H1 (cell line): ENCODE measurements around the gene NUP205. TPM values are rescaled to one million over a fixed set of nuclear protein-coding genes. Genes with fewer than 3 reads are reported as not detected.

ENCODE experiments used
- CTCF ChIA-PET: fragments of 300-600 bp; sonication (Branson Sonifier 250); formaldehyde crosslinking; loops from one replicate; lab custom pipeline; 2021; ENCODE audit not compliant: partially characterized antibody; lab: Charles Lee
- POLR2A ChIA-PET: fragments of 300-600 bp; sonication (Branson Sonifier 250); formaldehyde crosslinking; loops from one replicate; lab custom pipeline; 2021; ENCODE audit warnings: inconsistent platforms; ENCODE audit not compliant: partially characterized antibody; lab: Charles Lee
- DNase-seq, 2 experiments: peaks; one replicate each; pipeline versions ENCODE4 v3.0.0 to v3.0.0-alpha.2; 2010 to 2022; ENCODE audit warnings: low spot score in 2 of 2, low read depth in 1 of 2, mixed read lengths in 1 of 2
- FAIRE-seq: peaks from 2 replicates; lab custom pipeline; 2011; peaks lifted over from hg19 to GRCh38; lab: Jason Lieb, UNC
- H2AFZ ChIP-seq: 2 replicates; pipeline ENCODE4 v1.8.1; 2012; ENCODE audit warnings: low read length, inconsistent platforms
- H2AK5ac ChIP-seq: 2 replicates; pipeline ENCODE4 v1.6.1; 2013; ENCODE audit warnings: low read depth, low read length
- H2BK120ac ChIP-seq: replicated peaks from 2 replicates; pipeline ENCODE3; 2013; ENCODE audit warnings: low read depth, low read length, inconsistent platforms
- H2BK12ac ChIP-seq: 2 replicates; pipeline ENCODE4 v1.6.1; 2013; ENCODE audit warnings: low read depth, low read length
- H2BK15ac ChIP-seq: 2 replicates; pipeline ENCODE4 v1.6.1; 2013; ENCODE audit warnings: low read length
- H2BK20ac ChIP-seq: 2 replicates; pipeline ENCODE4 v1.6.1; 2013; ENCODE audit warnings: low read length
- H2BK5ac ChIP-seq: 2 replicates; pipeline ENCODE4 v1.6.1; 2013; ENCODE audit warnings: low read depth, low read length
- H3K14ac ChIP-seq: 2 replicates; pipeline ENCODE4 v1.6.1; 2013; ENCODE audit warnings: inconsistent platforms; ENCODE audit not compliant: insufficient read length
- H3K18ac ChIP-seq: 2 replicates; pipeline ENCODE4 v1.6.1; 2013; ENCODE audit warnings: low read length; ENCODE audit errors: extremely low read depth
- H3K23ac ChIP-seq: 2 replicates; pipeline ENCODE4 v1.6.1; 2013; ENCODE audit warnings: inconsistent platforms; ENCODE audit not compliant: insufficient read length
- H3K23me2 ChIP-seq: 2 replicates; pipeline ENCODE4 v1.6.1; 2013; ENCODE audit warnings: low read depth, low read length
- H3K27ac ChIP-seq: 2 replicates; pipeline ENCODE4 v1.6.1; 2011; ENCODE audit warnings: low read depth, low read length, inconsistent platforms
- H3K27me3 ChIP-seq, 4 experiments: replicated peaks in 1 of 4; 1 replicate in 1 of 4; 2 replicates in 3 of 4; pipeline versions ENCODE4 v1.6.1 to v1.8.1; 2011 to 2013; ENCODE audit warnings: low read length in 3 of 4, mild to moderate bottlenecking in 3 of 4, inconsistent platforms in 2 of 4, mixed read lengths in 2 of 4, moderate library complexity in 1 of 4; ENCODE audit not compliant: control insufficient read depth in 3 of 4, insufficient read depth in 3 of 4; ENCODE audit errors: extremely low read depth in 1 of 4
- H3K36me3 ChIP-seq, 4 experiments: 2 replicates each; pipeline versions ENCODE4 v1.6.1 to v1.8.1; 2011 to 2013; ENCODE audit warnings: mild to moderate bottlenecking in 4 of 4, low read length in 3 of 4, moderate library complexity in 2 of 4, control low read depth in 1 of 4, inconsistent platforms in 1 of 4; ENCODE audit not compliant: insufficient read depth in 4 of 4, control insufficient read depth in 2 of 4
- H3K4ac ChIP-seq: replicated peaks from 2 replicates; pipeline ENCODE3; 2013; ENCODE audit warnings: low read length, low read depth, mixed read lengths, inconsistent platforms; ENCODE audit not compliant: insufficient read length
- H3K4me1 ChIP-seq, 4 experiments: replicated peaks in 1 of 4; 1 replicate in 1 of 4; 2 replicates in 3 of 4; pipeline versions ENCODE4 v1.6.1 to v1.8.1; 2011 to 2013; ENCODE audit warnings: low read length in 3 of 4, inconsistent platforms in 2 of 4, mixed read lengths in 1 of 4; ENCODE audit not compliant: insufficient read depth in 4 of 4, control insufficient read depth in 3 of 4
- H3K4me2 ChIP-seq, 2 experiments: 2 replicates each; pipeline versions ENCODE4 v1.6.1 to v1.8.1; 2011 to 2013; ENCODE audit warnings: low read depth in 2 of 2, low read length in 2 of 2, control low read depth in 1 of 2, inconsistent platforms in 1 of 2, mild to moderate bottlenecking in 1 of 2; ENCODE audit not compliant: insufficient read depth in 1 of 2
- H3K4me3 ChIP-seq, 4 experiments: fragments of 200-600, 300-600 bp in 1 of 4; sonication (generic), shearing (Covaris generic), sonication (Bioruptor Twin) in 1 of 4; 2 replicates each; pipeline versions ENCODE4 v1.5.1 to v1.8.1; 2011 to 2016; ENCODE audit warnings: low read length in 4 of 4, low read depth in 3 of 4, control low read depth in 2 of 4, inconsistent platforms in 2 of 4, mild to moderate bottlenecking in 2 of 4, mixed read lengths in 1 of 4, moderate library complexity in 1 of 4; ENCODE audit not compliant: insufficient read depth in 2 of 4; ENCODE audit errors: extremely low read depth in 1 of 4
- H3K56ac ChIP-seq: replicated peaks from 2 replicates; pipeline ENCODE3; 2013; ENCODE audit warnings: low read depth, mild to moderate bottlenecking, mixed read lengths, low read length, inconsistent platforms; ENCODE audit not compliant: insufficient read length
- H3K79me1 ChIP-seq: 2 replicates; pipeline ENCODE4 v1.6.1; 2013; ENCODE audit warnings: low read depth, low read length, control low read depth
- H3K79me2 ChIP-seq, 2 experiments: 2 replicates each; pipeline versions ENCODE4 v1.6.1 to v1.8.1; 2012 to 2013; ENCODE audit warnings: low read length in 2 of 2, mild to moderate bottlenecking in 2 of 2, inconsistent platforms in 1 of 2; ENCODE audit not compliant: insufficient read depth in 2 of 2, control insufficient read depth in 1 of 2
- H3K9ac ChIP-seq, 4 experiments: replicated peaks in 1 of 4; 1 replicate in 1 of 4; 2 replicates in 3 of 4; pipeline versions ENCODE4 v1.6.1 to v1.8.1; 2011 to 2013; ENCODE audit warnings: low read depth in 3 of 4, low read length in 3 of 4, control low read depth in 2 of 4, mild to moderate bottlenecking in 2 of 4, moderate library complexity in 2 of 4, inconsistent platforms in 1 of 4; ENCODE audit errors: extremely low read depth in 1 of 4
- H3K9me3 ChIP-seq, 2 experiments: 2 replicates each; pipeline versions ENCODE4 v1.6.1 to v1.8.1; 2012 to 2013; ENCODE audit warnings: mild to moderate bottlenecking in 2 of 2, moderate library complexity in 2 of 2, control low read depth in 1 of 2, inconsistent platforms in 1 of 2, low read depth in 1 of 2, low read length in 1 of 2, mixed read lengths in 1 of 2; ENCODE audit not compliant: insufficient read depth in 2 of 2
- H4K20me1 ChIP-seq, 2 experiments: replicated peaks in 1 of 2; 2 replicates each; pipeline versions ENCODE3 to v1.8.1; 2011 to 2013; ENCODE audit warnings: inconsistent platforms in 2 of 2, low read length in 2 of 2, mild to moderate bottlenecking in 1 of 2; ENCODE audit not compliant: insufficient read depth in 2 of 2, control insufficient read depth in 1 of 2
- H4K5ac ChIP-seq: 2 replicates; pipeline ENCODE4 v1.6.1; 2013; ENCODE audit warnings: low read length, low read depth, mixed read lengths, inconsistent platforms; ENCODE audit not compliant: insufficient read length
- H4K8ac ChIP-seq: 2 replicates; pipeline ENCODE4 v1.8.0; 2013; ENCODE audit warnings: mild to moderate bottlenecking, moderate library complexity, low read length, inconsistent platforms; ENCODE audit not compliant: insufficient read depth; ENCODE audit errors: extremely low read depth
- H4K91ac ChIP-seq: replicated peaks from 2 replicates; pipeline ENCODE3; 2013; ENCODE audit warnings: low read length, mixed read lengths, inconsistent platforms; ENCODE audit not compliant: insufficient read length
- CHD2 ChIP-seq: IDR thresholded peaks from 2 replicates; pipeline ENCODE4 v1.6.1; 2012; ENCODE audit warnings: low read length, improper control_type of control experiment
- HDAC2 ChIP-seq, 2 experiments: fragments of 300-600 bp in 1 of 2; sonication (generic) in 1 of 2; IDR thresholded peaks; 2 replicates each; pipeline ENCODE4 v1.6.1; 2011 to 2012; ENCODE audit warnings: low read depth in 2 of 2, low read length in 2 of 2, mild to moderate bottlenecking in 2 of 2, moderate library complexity in 2 of 2, borderline replicate concordance in 1 of 2, inconsistent platforms in 1 of 2
- SP1 ChIP-seq: IDR thresholded peaks from 2 replicates; pipeline ENCODE4 v1.6.1; 2011; ENCODE audit warnings: low read depth, low read length
- WGBS, 2 experiments: shearing (Covaris generic) in 1 of 2; methylation state at CpG; one replicate each; pipeline versions ENCODE4 v1.1.6 to v1.1.7; 2013 to 2015; ENCODE audit warnings: low lambda C conversion rate in 2 of 2, mixed read lengths in 2 of 2, inconsistent platforms in 1 of 2, low coverage in 1 of 2, missing lambda C conversion rate in 1 of 2; ENCODE audit not compliant: insufficient replicate concordance in 2 of 2, insufficient coverage in 1 of 2, insufficient read length in 1 of 2; ENCODE audit errors: extremely low coverage in 1 of 2, missing lambda C conversion rate in 1 of 2; 5-methylcytosine and 5-hydroxymethylcytosine counted together
- polyA plus RNA-seq, 7 experiments: library from polyadenylated mRNA; depleted of rRNA in 3 of 7; stranded (reverse) in 5 of 7; unstranded in 2 of 7; fragments of >200 nt in 5 of 7; fragments of 200-250 nt in 2 of 7; gene quantifications; 1 replicate in 5 of 7; 2 replicates in 1 of 7; 4 replicates in 1 of 7; pipeline versions ENCODE4 v1.2.1 to v1.2.3, GENCODE V29; 2011 to 2013; ENCODE audit warnings: missing spikeins in 2 of 7, mixed read lengths in 2 of 7
- total RNA-seq: library from RNA; stranded (reverse); fragmentation: NEBNext Ultra II Directional; extraction: Animal tissue kit (Norgen Biotek cat#: 25700); gene quantifications from 2 replicates; pipeline ENCODE4 v1.2.1, GENCODE V29; 2021

NUP205 gene
- total and polyA plus RNA-seq, 2 of the 8 experiments (the other 6 are each of a cell fraction or from before 2014, with no cell fraction given): 148 to 216 TPM

DNA sequence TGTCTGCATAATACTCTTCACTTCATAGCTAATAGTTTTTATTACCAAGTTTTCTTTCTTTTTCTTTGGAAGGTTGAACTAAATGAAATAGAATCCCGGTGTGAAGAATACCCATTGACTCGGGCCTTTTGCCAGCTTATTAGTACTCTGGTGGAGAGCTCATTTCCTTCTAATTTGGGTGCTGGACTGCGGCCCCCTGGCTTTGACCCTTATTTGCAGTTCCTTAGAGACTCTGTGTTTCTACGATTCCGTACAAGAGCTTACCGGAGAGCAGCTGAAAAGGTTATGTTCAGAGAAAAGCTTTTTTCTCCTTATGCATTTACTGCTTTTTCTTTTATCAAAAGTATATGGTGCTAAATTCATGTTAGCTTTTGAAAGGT lies 40.2 kb downstream of the NUP205 start:
- DNase-seq: no peak
- no peak overlapping the region for H2AFZ ChIP-seq
- H3K23me2 ChIP-seq: no peaks in the 10 kb centered on the region
- H3K9ac ChIP-seq: no peak overlapping the region
- no peak overlapping the region for H4K5ac ChIP-seq
- peaks cover 6 to 89% (median 67%) of the 10 kb centered on the region in 4 experiments for H3K36me3 ChIP-seq
- H3K4me3 ChIP-seq: no peak overlapping the region
- no peak overlapping the region for H3K18ac ChIP-seq
- H3K4ac ChIP-seq: no peak overlapping the region
- WGBS, 2 experiments: 95% methylated on average over 6 of the region's 6 CpGs; no CpG with 5 or more reads in 1 of the 2 experiments
- H2BK15ac ChIP-seq: no peak overlapping the region
- no peak overlapping the region for H2BK5ac ChIP-seq
- H2BK12ac ChIP-seq: no peak overlapping the region
- no peak overlapping the region for H3K4me2 ChIP-seq
- ChIA-PET CTCF (interaction anchor here (0.6 to 3.4 kb wide), 8 partner anchors 10 to 203 kb away, joined by 3 to 15 read pairs (median 6); partner anchors contain the start of gene STMP1), POLR2A (interaction anchor here (1.7 kb wide), 1 partner anchor 12 kb away, joined by 4 read pairs; no protein-coding TSS in a partner anchor)
- no peaks in the 10 kb centered on the region for H3K27me3 ChIP-seq
- H4K91ac ChIP-seq: no peak overlapping the region
- H3K79me1 ChIP-seq: no peaks in the 10 kb centered on the region
- H3K79me2 ChIP-seq: no peaks in the 10 kb centered on the region
- H2BK120ac ChIP-seq: no peak overlapping the region
- peaks cover 0 to under 1% of the 10 kb centered on the region in 2 experiments for H4K20me1 ChIP-seq
- no peak overlapping the region for H2AK5ac ChIP-seq
- H3K27ac ChIP-seq: no peak overlapping the region
- FAIRE-seq: no peak
- no peak overlapping the region; the same call in 1 of the 2 replicates for H4K8ac ChIP-seq
- H3K9me3 ChIP-seq: no peaks in the 10 kb centered on the region
- no peak overlapping the region for H3K14ac ChIP-seq
- H2BK20ac ChIP-seq: no peak overlapping the region
- H3K4me1 ChIP-seq: no peaks in the 10 kb centered on the region
- no peak overlapping the region for H3K56ac ChIP-seq
- no peak overlapping the region for H3K23ac ChIP-seq
- no peak for TF ChIP-seq SP1
- no peak for TF ChIP-seq HDAC2 (IDR thresholded peaks at IDR 0.05; ENCODE audit: borderline replicate concordance in 1 of 2, low read depth in 2 of 2, low read length in 2 of 2)
- no peak for TF ChIP-seq CHD2
